ENCODE results near the gene PSD4. TPM values are rescaled to one million over a fixed set of nuclear protein-coding genes. Genes with fewer than 3 reads are reported as not detected.

Gene PSD4
- polyA plus RNA-seq, 2 of the 4 experiments (the other 2 are of a cell fraction): 5.4 to 21.6 TPM

DNA sequence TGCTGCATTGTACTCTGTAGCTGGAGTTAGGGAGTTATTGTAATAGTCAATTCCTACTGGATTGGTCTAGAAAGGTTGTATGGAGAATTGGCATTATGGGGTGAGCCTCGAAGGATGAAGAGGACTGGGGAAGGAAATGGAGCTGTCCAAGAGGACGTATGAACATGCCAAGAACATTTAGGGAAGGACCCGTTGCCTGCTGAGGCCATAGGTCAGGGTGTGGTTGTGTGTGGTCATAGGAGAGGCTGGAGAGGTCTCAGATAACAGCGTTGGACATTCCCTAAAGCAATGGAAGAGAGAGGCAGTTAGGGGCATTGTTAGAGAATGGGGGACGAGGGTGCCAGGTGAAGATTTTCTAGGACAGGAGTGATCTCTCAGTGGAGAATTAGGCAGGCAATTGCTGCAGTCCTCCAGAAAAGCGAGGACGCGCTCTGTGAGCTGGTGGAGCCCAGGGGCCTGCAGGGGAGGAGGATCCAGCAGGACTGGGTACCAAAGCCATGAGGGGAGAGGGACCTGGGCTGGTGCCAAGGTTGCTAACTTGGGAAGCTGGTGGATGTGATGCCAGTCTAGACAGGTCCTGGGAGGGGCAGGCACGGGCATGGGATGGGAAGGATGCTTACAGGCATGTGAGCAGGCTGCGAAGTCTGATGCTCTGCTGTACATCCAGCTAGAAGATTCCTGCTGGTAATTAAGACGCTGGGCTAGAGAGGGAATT lies 9.4 kb upstream of the PSD4 start:
- Histone ChIP-seq H3K4me2 (no peak overlapping the region), H3K4me3 (no peak overlapping the region), H3K9me3 (no peaks in the 10 kb centered on the region), H3K4me1 (peaks cover 4% of the 10 kb centered on the region; the same call in 2 of the 3 replicates), H3K27ac (no peak overlapping the region)
- 67% methylated on average over 11 of the region's 11 CpGs for WGBS (ENCODE audit: missing lambda C conversion rate)
- DNase-seq (ENCODE audit: low read depth in 1 of 2, low spot score in 1 of 2) (no peak), FAIRE-seq (no peak), ATAC-seq (no peak; a peak in 2 of 6 replicates)
- POLR2A ChIA-PET: no interaction called here
- CTCF ChIA-PET: interaction anchor here (0.9 to 3.9 kb wide), 4 partner anchors 10 to 34 kb away, joined by 3 to 40 read pairs (median 4); partner anchors contain the start of gene PSD4
- TF ChIP-seq, protein P1, sequence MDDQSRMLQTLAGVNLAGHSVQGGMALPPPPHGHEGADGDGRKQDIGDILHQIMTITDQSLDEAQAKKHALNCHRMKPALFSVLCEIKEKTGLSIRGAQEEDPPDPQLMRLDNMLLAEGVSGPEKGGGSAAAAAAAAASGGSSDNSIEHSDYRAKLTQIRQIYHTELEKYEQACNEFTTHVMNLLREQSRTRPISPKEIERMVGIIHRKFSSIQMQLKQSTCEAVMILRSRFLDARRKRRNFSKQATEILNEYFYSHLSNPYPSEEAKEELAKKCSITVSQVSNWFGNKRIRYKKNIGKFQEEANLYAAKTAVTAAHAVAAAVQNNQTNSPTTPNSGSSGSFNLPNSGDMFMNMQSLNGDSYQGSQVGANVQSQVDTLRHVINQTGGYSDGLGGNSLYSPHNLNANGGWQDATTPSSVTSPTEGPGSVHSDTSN (IDR thresholded peaks at IDR 0.05): no peak
- TF ChIP-seq, protein P2, sequence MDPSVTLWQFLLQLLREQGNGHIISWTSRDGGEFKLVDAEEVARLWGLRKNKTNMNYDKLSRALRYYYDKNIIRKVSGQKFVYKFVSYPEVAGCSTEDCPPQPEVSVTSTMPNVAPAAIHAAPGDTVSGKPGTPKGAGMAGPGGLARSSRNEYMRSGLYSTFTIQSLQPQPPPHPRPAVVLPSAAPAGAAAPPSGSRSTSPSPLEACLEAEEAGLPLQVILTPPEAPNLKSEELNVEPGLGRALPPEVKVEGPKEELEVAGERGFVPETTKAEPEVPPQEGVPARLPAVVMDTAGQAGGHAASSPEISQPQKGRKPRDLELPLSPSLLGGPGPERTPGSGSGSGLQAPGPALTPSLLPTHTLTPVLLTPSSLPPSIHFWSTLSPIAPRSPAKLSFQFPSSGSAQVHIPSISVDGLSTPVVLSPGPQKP (IDR thresholded peaks at IDR 0.05; ENCODE audit: low read depth, low read length): no peak
- TF ChIP-seq BHLHE40 (IDR thresholded peaks at IDR 0.05; ENCODE audit: low read depth, low read length): no peak
- no peak for TF ChIP-seq ESRRA (IDR thresholded peaks at IDR 0.05; ENCODE audit: borderline replicate concordance, low read length)
- TF ChIP-seq ZNF302 (CRISPR knock-in tag; IDR thresholded peaks at IDR 0.05): no peak
- TF ChIP-seq RARB (CRISPR knock-in tag; IDR thresholded peaks at IDR 0.05): no peak
- no peak for TF ChIP-seq JUN (IDR thresholded peaks at IDR 0.05)
- TF ChIP-seq ZSCAN20 (CRISPR knock-in tag; IDR thresholded peaks at IDR 0.05): no peak
- TF ChIP-seq NFE2L2 (conservative IDR thresholded peaks at IDR 0.05; ENCODE audit: low read length): no peak
- TF ChIP-seq RAD21 (conservative IDR thresholded peaks at IDR 0.05 in 1 of 2, IDR thresholded peaks at IDR 0.05 in 1 of 2): no peak
- no peak for TF ChIP-seq RCOR1 (IDR thresholded peaks at IDR 0.05; ENCODE audit: low read depth, low read length)

DNA sequence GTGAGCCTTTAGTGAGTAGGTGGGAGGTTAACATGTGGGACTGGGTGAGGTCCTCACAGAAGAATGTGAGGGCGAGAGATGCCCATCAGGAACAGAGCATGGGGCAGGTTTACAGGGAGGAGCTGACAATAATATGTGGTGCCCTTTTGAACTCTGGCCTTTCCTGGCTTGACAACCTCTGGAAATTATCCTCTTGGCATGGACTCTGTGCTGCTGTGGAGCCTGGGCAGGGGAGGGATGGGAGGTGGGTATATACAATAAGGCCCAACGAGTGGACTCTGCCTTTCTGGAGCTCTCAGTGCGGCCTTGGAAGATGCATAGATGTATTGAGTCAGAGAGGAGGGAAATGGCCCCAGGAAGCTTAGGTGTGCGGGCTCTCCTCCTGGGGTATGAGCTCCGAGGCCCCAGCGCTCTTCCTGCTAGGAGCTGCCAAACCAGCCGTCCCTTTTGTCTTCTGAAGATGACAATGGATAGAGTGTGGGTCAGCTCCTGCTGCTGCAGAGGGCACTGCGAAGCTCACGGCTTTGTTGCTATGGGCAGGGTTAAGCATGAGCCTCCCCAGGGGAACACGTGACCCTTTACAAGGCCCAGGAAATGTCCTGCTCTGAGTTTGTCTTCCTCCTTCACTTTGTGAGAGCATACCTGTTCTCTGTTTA lies 8.7 kb upstream of the PSD4 start:
- no peaks in the 10 kb centered on the region for H3K9me3 ChIP-seq
- no peak overlapping the region for H3K4me2 ChIP-seq
- ChIA-PET CTCF (interaction anchor here (1.0 to 3.9 kb wide), 3 partner anchors 9 to 33 kb away, joined by 3 to 40 read pairs (median 4); partner anchors contain the start of gene PSD4), POLR2A (no interaction called here)
- no peak; a peak in 1 of 6 replicates for ATAC-seq
- WGBS (ENCODE audit: missing lambda C conversion rate): 85% methylated on average over 10 of the region's 10 CpGs
- H3K4me3 ChIP-seq: no peak overlapping the region
- DNase-seq (ENCODE audit: low read depth in 1 of 2, low spot score in 1 of 2): no peak
- no peak for FAIRE-seq
- TF ChIP-seq, protein P3, sequence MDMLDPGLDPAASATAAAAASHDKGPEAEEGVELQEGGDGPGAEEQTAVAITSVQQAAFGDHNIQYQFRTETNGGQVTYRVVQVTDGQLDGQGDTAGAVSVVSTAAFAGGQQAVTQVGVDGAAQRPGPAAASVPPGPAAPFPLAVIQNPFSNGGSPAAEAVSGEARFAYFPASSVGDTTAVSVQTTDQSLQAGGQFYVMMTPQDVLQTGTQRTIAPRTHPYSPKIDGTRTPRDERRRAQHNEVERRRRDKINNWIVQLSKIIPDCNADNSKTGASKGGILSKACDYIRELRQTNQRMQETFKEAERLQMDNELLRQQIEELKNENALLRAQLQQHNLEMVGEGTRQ (IDR thresholded peaks at IDR 0.05): no peak
- TF ChIP-seq CBX8 (IDR thresholded peaks at IDR 0.05) (no peak), SREBF2 (IDR thresholded peaks at IDR 0.05) (no peak)
- no peaks in the 10 kb centered on the region for H3K4me1 ChIP-seq
- no peak overlapping the region for H3K27ac ChIP-seq

DNA sequence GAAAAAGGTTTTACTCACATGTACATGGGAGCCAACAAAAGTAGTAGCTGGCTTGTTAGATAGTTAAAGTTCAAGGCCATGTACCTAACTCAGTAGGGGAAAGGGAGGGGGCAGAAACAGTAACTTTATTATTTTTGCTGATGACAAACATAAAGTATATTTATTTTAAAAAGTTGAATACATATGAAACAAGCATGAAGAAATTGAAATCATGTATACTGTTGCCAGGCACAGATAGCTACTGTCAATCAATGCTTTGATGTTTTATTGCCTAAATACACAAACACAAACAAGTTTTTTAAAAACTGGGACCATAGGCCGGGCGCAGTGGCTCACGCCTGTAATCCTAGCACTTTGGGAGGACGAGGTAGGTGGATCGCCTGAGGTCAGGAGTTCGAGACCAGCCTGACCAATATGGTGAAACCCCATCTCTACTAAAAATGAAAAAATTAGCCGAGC lies 7.6 kb upstream of the PSD4 start:
- no peak for DNase-seq (ENCODE audit: low read depth in 1 of 2, low spot score in 1 of 2)
- Histone ChIP-seq H3K27ac (no peak overlapping the region), H3K4me2 (no peak overlapping the region), H3K9me3 (no peaks in the 10 kb centered on the region), H3K4me1 (no peaks in the 10 kb centered on the region), H3K4me3 (no peak overlapping the region)
- ChIA-PET CTCF (interaction anchor here (1.0 to 2.7 kb wide), 2 partner anchors 16 to 33 kb away, joined by 4 to 12 read pairs; no protein-coding TSS in a partner anchor), POLR2A (interaction anchor here (0.8 kb wide), 1 partner anchor 9 kb away, joined by 3 read pairs; no protein-coding TSS in a partner anchor)
- FAIRE-seq: no peak
- WGBS (ENCODE audit: missing lambda C conversion rate): 84% methylated on average over 7 of the region's 7 CpGs
- ATAC-seq: no peak
- no peak for TF ChIP-seq SREBF2 (IDR thresholded peaks at IDR 0.05)
- TF ChIP-seq, protein P4, sequence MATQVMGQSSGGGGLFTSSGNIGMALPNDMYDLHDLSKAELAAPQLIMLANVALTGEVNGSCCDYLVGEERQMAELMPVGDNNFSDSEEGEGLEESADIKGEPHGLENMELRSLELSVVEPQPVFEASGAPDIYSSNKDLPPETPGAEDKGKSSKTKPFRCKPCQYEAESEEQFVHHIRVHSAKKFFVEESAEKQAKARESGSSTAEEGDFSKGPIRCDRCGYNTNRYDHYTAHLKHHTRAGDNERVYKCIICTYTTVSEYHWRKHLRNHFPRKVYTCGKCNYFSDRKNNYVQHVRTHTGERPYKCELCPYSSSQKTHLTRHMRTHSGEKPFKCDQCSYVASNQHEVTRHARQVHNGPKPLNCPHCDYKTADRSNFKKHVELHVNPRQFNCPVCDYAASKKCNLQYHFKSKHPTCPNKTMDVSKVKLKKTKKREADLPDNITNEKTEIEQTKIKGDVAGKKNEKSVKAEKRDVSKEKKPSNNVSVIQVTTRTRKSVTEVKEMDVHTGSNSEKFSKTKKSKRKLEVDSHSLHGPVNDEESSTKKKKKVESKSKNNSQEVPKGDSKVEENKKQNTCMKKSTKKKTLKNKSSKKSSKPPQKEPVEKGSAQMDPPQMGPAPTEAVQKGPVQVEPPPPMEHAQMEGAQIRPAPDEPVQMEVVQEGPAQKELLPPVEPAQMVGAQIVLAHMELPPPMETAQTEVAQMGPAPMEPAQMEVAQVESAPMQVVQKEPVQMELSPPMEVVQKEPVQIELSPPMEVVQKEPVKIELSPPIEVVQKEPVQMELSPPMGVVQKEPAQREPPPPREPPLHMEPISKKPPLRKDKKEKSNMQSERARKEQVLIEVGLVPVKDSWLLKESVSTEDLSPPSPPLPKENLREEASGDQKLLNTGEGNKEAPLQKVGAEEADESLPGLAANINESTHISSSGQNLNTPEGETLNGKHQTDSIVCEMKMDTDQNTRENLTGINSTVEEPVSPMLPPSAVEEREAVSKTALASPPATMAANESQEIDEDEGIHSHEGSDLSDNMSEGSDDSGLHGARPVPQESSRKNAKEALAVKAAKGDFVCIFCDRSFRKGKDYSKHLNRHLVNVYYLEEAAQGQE (IDR thresholded peaks at IDR 0.05): no peak
- TF ChIP-seq FOSL2 (IDR thresholded peaks at IDR 0.05): no peak
- no peak for TF ChIP-seq FOSL2 (CRISPR knock-in tag; IDR thresholded peaks at IDR 0.05)
- TF ChIP-seq, protein P5, sequence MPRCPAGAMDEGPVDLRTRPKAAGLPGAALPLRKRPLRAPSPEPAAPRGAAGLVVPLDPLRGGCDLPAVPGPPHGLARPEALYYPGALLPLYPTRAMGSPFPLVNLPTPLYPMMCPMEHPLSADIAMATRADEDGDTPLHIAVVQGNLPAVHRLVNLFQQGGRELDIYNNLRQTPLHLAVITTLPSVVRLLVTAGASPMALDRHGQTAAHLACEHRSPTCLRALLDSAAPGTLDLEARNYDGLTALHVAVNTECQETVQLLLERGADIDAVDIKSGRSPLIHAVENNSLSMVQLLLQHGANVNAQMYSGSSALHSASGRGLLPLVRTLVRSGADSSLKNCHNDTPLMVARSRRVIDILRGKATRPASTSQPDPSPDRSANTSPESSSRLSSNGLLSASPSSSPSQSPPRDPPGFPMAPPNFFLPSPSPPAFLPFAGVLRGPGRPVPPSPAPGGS (IDR thresholded peaks at IDR 0.05): no peak
- TF ChIP-seq, protein P6, sequence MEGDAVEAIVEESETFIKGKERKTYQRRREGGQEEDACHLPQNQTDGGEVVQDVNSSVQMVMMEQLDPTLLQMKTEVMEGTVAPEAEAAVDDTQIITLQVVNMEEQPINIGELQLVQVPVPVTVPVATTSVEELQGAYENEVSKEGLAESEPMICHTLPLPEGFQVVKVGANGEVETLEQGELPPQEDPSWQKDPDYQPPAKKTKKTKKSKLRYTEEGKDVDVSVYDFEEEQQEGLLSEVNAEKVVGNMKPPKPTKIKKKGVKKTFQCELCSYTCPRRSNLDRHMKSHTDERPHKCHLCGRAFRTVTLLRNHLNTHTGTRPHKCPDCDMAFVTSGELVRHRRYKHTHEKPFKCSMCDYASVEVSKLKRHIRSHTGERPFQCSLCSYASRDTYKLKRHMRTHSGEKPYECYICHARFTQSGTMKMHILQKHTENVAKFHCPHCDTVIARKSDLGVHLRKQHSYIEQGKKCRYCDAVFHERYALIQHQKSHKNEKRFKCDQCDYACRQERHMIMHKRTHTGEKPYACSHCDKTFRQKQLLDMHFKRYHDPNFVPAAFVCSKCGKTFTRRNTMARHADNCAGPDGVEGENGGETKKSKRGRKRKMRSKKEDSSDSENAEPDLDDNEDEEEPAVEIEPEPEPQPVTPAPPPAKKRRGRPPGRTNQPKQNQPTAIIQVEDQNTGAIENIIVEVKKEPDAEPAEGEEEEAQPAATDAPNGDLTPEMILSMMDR (IDR thresholded peaks at IDR 0.05): no peak
- no peak for TF ChIP-seq FOXS1 (CRISPR knock-in tag; IDR thresholded peaks at IDR 0.05)
- no peak for TF ChIP-seq HOXB13 (CRISPR knock-in tag; IDR thresholded peaks at IDR 0.05; ENCODE audit: low read depth)

All from A549 (cell line).